A673 (cell line): ENCODE data around the gene ADARB2. TPM values are rescaled to one million over a fixed set of nuclear protein-coding genes. Genes with fewer than 3 reads are reported as not detected.

ENCODE experiments used
- BruUV-seq: library from RNA; stranded (reverse); fragments of 400-500 nt; replicated peaks from 2 replicates; lab custom pipeline; 2021; lab: Mats Ljungman, UMichigan
- CTCF ChIA-PET: fragments of 300-600 bp; sonication (Branson Sonifier 250); formaldehyde crosslinking; loops from one replicate; lab custom pipeline; 2022; ENCODE audit warnings: antibody characterized with exemption; lab: Charles Lee
- POLR2A ChIA-PET: fragments of 300-600 bp; sonication (Branson Sonifier 250); formaldehyde crosslinking; loops from one replicate; lab custom pipeline; 2022; ENCODE audit warnings: antibody characterized with exemption; ENCODE audit not compliant: low non-redundant PET; lab: Charles Lee
- DNase-seq: peaks from one replicate; pipeline ENCODE4 v3.0.0-alpha.2; 2015; ENCODE audit warnings: low spot score
- H3K27ac ChIP-seq: fragments of 200-600 bp; sonication (generic); 2 replicates; pipeline ENCODE4 v1.5.1; 2016; ENCODE audit warnings: mixed run types, low read depth, mild to moderate bottlenecking, mixed read lengths, antibody characterized with exemption, low read length; ENCODE audit not compliant: poor library complexity, severe bottlenecking
- H3K27me3 ChIP-seq: fragments of 200-600 bp; sonication (generic); replicated peaks from 2 replicates; pipeline ENCODE4 v1.6.1; 2017; ENCODE audit warnings: mixed run types, low read depth, mild to moderate bottlenecking, mixed read lengths, antibody characterized with exemption, low read length; ENCODE audit not compliant: insufficient read depth, poor library complexity
- H3K36me3 ChIP-seq: fragments of 200-600 bp; sonication (generic); 2 replicates; pipeline ENCODE4 v1.6.1; 2016; ENCODE audit warnings: mixed run types, mild to moderate bottlenecking, mixed read lengths, antibody characterized with exemption, low read length; ENCODE audit not compliant: insufficient read depth, poor library complexity, severe bottlenecking
- H3K4me1 ChIP-seq: fragments of 200-600 bp; sonication (generic); 2 replicates; pipeline ENCODE4 v1.6.1; 2017; ENCODE audit warnings: mixed run types, mild to moderate bottlenecking, mixed read lengths, antibody characterized with exemption, low read length; ENCODE audit not compliant: insufficient read depth, poor library complexity, severe bottlenecking
- H3K4me3 ChIP-seq: fragments of 200-600 bp; sonication (generic); 2 replicates; pipeline ENCODE4 v1.5.1; 2016; ENCODE audit warnings: low read depth, mixed run types, mild to moderate bottlenecking, mixed read lengths, low read length; ENCODE audit not compliant: poor library complexity, severe bottlenecking
- H3K9me3 ChIP-seq: fragments of 200-600 bp; sonication (generic); 2 replicates; pipeline ENCODE4 v1.6.1; 2016; ENCODE audit warnings: mixed run types, low read depth, mild to moderate bottlenecking, mixed read lengths, antibody characterized with exemption, low read length; ENCODE audit not compliant: poor library complexity, severe bottlenecking
- EZH2 ChIP-seq: fragments of 200-600 bp; sonication (generic); IDR thresholded peaks from 2 replicates; pipeline ENCODE4 v1.6.1; 2017; ENCODE audit warnings: borderline replicate concordance, low read depth, mild to moderate bottlenecking, mixed read lengths, antibody characterized with exemption, low read length; ENCODE audit not compliant: poor library complexity, severe bottlenecking
- intact Hi-C: fragments of 100-400 bp; cut with micrococcal nuclease; formaldehyde crosslinking; loops from one replicate; pipeline ENCODE4 v1.10.0; 2022; ENCODE audit not compliant: unreplicated experiment
- total RNA-seq: library from RNA; stranded (reverse); gene quantifications from 2 replicates; pipeline ENCODE4 v1.2.3, GENCODE V29; 2021
- TF ChIP-seq, protein P1 (sequence below): fragments of 300-800, 200-600 bp; sonication (generic); conservative IDR thresholded peaks from 2 replicates; pipeline ENCODE4 v1.5.1; 2017; ENCODE audit warnings: low read depth, mild to moderate bottlenecking, antibody characterized with exemption, low read length, moderate library complexity, mixed read lengths

Gene ADARB2
- total RNA-seq, 1 experiment from 2014 or later, result not detected

DNA sequence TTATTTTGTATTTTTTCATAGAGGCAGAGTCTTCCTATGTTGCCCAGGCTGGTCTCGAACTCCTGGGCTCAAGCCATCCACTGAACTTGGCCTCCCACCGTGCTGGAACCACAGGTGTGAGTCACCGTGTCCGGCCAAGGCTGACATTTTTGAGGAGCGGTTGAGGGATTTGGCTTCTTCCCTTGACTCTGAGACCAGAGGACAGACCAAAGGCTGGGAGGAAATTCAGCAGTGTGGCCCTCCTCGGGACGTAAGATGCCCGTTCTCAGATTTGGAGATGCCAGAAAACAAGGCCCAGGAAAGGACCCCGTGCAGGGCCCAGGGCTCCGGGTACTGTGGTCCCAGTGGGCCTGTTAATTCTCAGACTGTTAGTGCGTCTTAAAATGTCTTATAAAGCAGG, 535.0 kb downstream of the ADARB2 start:
- Histone ChIP-seq H3K36me3 (no peaks in the 10 kb centered on the region), H3K4me1 (no peaks in the 10 kb centered on the region), H3K27me3 (peaks cover 62% of the 10 kb centered on the region), H3K27ac (no peak overlapping the region), H3K4me3 (no peak overlapping the region), H3K9me3 (no peaks in the 10 kb centered on the region)
- CTCF ChIA-PET, result no interaction called here
- no peak for DNase-seq
- POLR2A ChIA-PET, result no interaction called here
- BruUV-seq, result no TSS peak
- TF ChIP-seq, protein P1, sequence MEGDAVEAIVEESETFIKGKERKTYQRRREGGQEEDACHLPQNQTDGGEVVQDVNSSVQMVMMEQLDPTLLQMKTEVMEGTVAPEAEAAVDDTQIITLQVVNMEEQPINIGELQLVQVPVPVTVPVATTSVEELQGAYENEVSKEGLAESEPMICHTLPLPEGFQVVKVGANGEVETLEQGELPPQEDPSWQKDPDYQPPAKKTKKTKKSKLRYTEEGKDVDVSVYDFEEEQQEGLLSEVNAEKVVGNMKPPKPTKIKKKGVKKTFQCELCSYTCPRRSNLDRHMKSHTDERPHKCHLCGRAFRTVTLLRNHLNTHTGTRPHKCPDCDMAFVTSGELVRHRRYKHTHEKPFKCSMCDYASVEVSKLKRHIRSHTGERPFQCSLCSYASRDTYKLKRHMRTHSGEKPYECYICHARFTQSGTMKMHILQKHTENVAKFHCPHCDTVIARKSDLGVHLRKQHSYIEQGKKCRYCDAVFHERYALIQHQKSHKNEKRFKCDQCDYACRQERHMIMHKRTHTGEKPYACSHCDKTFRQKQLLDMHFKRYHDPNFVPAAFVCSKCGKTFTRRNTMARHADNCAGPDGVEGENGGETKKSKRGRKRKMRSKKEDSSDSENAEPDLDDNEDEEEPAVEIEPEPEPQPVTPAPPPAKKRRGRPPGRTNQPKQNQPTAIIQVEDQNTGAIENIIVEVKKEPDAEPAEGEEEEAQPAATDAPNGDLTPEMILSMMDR, result no peak
- no peak for TF ChIP-seq EZH2
- intact Hi-C loops, result no loop called here

DNA sequence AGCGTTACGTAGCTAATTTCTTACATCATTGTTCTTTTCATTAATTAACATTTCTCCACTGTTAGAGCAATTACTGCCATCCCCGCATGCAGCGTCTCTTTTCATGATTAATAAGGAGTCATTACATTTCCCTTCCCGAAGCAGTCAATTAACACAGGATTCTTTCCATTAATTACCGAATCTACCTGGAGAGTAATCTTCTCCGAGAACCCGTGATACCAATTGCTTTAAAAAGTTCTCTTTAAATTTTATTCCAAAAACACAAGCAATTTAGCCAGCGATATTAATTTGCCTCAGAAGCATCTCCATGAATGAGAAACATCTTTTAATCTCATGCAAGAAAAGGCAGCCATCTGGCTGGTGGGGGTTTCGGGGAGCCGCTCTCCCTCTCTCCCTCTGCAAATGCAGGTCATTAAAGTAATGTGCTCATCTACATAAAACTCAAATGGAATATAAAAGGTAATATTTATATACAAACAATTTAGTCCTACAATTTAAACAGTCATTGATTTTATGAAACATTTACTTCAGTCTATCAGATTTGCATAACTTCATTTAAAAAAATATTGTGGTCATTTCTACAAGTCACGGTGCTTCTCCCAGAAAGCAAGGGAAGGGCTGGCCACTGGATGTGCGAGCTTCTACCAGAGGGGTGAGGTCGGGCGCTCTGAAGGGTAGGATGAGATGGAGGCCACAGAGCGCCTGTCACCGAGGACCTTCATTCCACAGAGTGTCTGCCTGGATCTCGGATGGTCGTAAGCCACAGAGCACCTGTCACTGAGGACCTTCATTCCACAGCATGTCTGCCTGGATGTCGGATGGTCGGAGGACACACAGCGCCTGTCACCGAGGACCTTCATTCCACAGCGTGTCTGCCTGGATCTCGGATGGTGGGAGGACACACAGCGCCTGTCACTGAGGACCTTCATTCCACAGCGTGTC, 536.2 kb downstream of the ADARB2 start:
- no peak for DNase-seq
- intact Hi-C loops, result no loop called here
- ChIA-PET CTCF (no interaction called here), POLR2A (no interaction called here)
- Histone ChIP-seq H3K36me3 (no peaks in the 10 kb centered on the region), H3K4me1 (no peaks in the 10 kb centered on the region), H3K27me3 (peaks cover 72% of the 10 kb centered on the region), H3K27ac (no peak overlapping the region), H3K4me3 (no peak overlapping the region), H3K9me3 (no peaks in the 10 kb centered on the region)
- BruUV-seq, result no TSS peak
- TF ChIP-seq, protein P1, result no peak
- no peak for TF ChIP-seq EZH2

DNA sequence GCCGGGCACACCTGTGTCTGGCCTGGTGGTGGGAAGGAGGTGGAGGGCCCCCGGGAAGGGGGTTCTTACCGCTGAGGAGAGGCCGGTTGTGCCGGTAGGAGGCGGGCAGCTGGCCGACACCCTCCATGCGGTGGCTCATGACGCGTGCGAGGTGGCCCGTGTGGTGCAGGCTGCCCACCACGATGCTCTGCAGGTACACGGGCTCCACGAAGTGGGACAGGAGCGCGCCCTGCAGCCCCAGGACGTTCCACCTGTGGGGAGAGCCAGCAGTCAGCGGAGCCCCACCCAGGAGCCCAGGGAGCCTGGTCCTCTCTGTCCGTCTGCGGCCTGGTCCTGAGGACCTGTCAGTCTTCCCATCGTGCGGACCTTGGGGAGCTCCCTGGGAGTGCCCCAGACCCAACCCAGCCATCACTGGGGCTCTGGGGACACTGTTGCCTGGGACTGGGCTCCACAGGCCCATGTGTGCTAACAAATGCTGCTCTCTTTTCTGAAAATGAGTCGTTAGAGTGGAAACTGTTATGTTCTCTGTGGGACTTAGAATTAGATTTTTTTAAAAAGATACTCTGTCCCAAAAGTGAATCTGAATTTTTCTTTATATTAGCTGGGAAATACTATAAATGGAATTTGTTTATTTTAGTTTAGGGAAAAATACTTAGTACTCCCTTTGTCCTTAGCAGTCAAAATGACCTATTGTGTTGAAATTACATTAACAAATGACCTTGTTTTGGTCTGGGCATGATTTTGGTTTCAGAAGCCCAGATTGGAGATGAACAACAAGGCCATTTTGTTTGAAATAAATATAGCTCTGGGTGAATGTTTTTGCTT, 537.2 kb downstream of the ADARB2 start:
- DNase-seq, result no peak
- H3K4me1 ChIP-seq, result no peaks in the 10 kb centered on the region
- H3K4me3 ChIP-seq, result no peak overlapping the region
- no peaks in the 10 kb centered on the region for H3K9me3 ChIP-seq
- BruUV-seq, result no TSS peak
- ChIA-PET CTCF (no interaction called here), POLR2A (no interaction called here)
- H3K27ac ChIP-seq, result no peak overlapping the region
- TF ChIP-seq EZH2, result no peak
- TF ChIP-seq, protein P1, result no peak
- peaks cover 82% of the 10 kb centered on the region for H3K27me3 ChIP-seq
- no peaks in the 10 kb centered on the region for H3K36me3 ChIP-seq
- intact Hi-C loops, result no loop called here
